Kidney epithelial cell (primary cell): ENCODE measurements around the gene KRTAP1-1. TPM values are rescaled to one million over a fixed set of nuclear protein-coding genes. Genes with fewer than 3 reads are reported as not detected.
A peak's percentile ranks its signal among the peaks of the same experiment; 100 is the strongest.
"Not testable (repeated sequence)": the region's sequence is repeated elsewhere in the genome, so short reads cannot be mapped to it uniquely, and the experiment has no call there.

Source experiments
- DNase-seq: peaks from one replicate; pipeline ENCODE4 v3.0.0-alpha.2; 2010; ENCODE audit warnings: low read depth
- H3K27me3 ChIP-seq: 2 replicates; pipeline ENCODE4 v1.6.0; 2011; ENCODE audit warnings: low read length; ENCODE audit not compliant: control insufficient read depth, insufficient read depth
- H3K36me3 ChIP-seq: 2 replicates; pipeline ENCODE4 v1.5.1; 2011; ENCODE audit warnings: low read length; ENCODE audit not compliant: control insufficient read depth, insufficient read depth
- H3K4me3 ChIP-seq: 2 replicates; pipeline ENCODE4 v1.5.1; 2011; ENCODE audit warnings: low read depth, mild to moderate bottlenecking, control low read depth, low read length
- CTCF ChIP-seq: IDR thresholded peaks from 2 replicates; pipeline ENCODE4 v1.5.1; 2011; ENCODE audit warnings: mild to moderate bottlenecking, moderate library complexity, low read length, control low read depth, inconsistent platforms; ENCODE audit not compliant: insufficient read depth, poor library complexity, severe bottlenecking
- total RNA-seq: library from RNA; depleted of rRNA; stranded (reverse); fragments of >200 nt; gene quantifications from 2 replicates; pipeline ENCODE4 v1.2.3, GENCODE V29; 2015

KRTAP1-1 gene
- total RNA-seq, 1 donor from 2014 or later = not detected

- no peak for DNase-seq
- Histone ChIP-seq H3K27me3 (no peaks in the 10 kb centered on the region), H3K36me3 (no peaks in the 10 kb centered on the region), H3K4me3 (no peak overlapping the region)
- TF ChIP-seq CTCF = no peak
Observed at GRCh38 chr17:41063449-41063848, 22.2 kb upstream of the KRTAP1-1 start.

- DNase-seq = peak; percentile 91
- Histone ChIP-seq H3K36me3 (no peaks in the 10 kb centered on the region), H3K27me3 (no peaks in the 10 kb centered on the region), H3K4me3 (no peak overlapping the region)
- TF ChIP-seq CTCF = no peak
Observed at GRCh38 chr17:41061964-41062363, 20.7 kb upstream of the KRTAP1-1 start.

GRCh38 chr17:41060052-41060604, 18.9 kb upstream of the KRTAP1-1 start, which contains the start of gene KRTAP2-3:
Gene KRTAP2-3 (minus strand): TSS chr17:41060114. CDS start chr17:41060050, 64 bp downstream.
- no peak for TF ChIP-seq CTCF
- no peaks in the 10 kb centered on the region for H3K27me3 ChIP-seq
- peak; percentile 98 for DNase-seq

GRCh38 chr17:41059276-41060051, 18.2 kb upstream of the KRTAP1-1 start:
- peak; percentile 61 for DNase-seq

More at GRCh38 chr17:41060052-41060604, 18.9 kb upstream of the KRTAP1-1 start, which contains the start of gene KRTAP2-3:
- no peaks in the 10 kb centered on the region for H3K36me3 ChIP-seq
- no peak within 1 kb of the TSS for H3K4me3 ChIP-seq

GRCh38 chr17:41058741-41059140, 17.5 kb upstream of the KRTAP1-1 start:
- Histone ChIP-seq H3K27me3 (no peaks in the 10 kb centered on the region), H3K36me3 (no peaks in the 10 kb centered on the region), H3K4me3 (no peak overlapping the region)
- no peak for TF ChIP-seq CTCF
- no peak for DNase-seq

More at GRCh38 chr17:41059276-41060051, 18.2 kb upstream of the KRTAP1-1 start:
- H3K4me3 ChIP-seq, H3K36me3 ChIP-seq, H3K27me3 ChIP-seq: not testable (repeated sequence)

GRCh38 chr17:41057547-41057946, 16.3 kb upstream of the KRTAP1-1 start:
- no peaks in the 10 kb centered on the region for H3K27me3 ChIP-seq
- H3K4me3 ChIP-seq = no peak overlapping the region
- TF ChIP-seq CTCF = no peak
- no peaks in the 10 kb centered on the region for H3K36me3 ChIP-seq
- DNase-seq = no peak

- DNase-seq, H3K4me3 ChIP-seq, H3K36me3 ChIP-seq, H3K27me3 ChIP-seq: not testable (repeated sequence)
Observed at GRCh38 chr17:41055130-41055529, 13.9 kb upstream of the KRTAP1-1 start, which contains the start of gene KRTAP2-2. Gene KRTAP2-2 (minus strand): TSS chr17:41055230. CDS start chr17:41055211, 19 bp downstream.

GRCh38 chr17:41054556-41054955, 13.3 kb upstream of the KRTAP1-1 start:
- not testable (repeated sequence) for H3K4me3 ChIP-seq, H3K27me3 ChIP-seq, DNase-seq, H3K36me3 ChIP-seq
